ENCODE results near the gene GZMM.
"Not testable (repeated sequence)": the region's sequence is repeated elsewhere in the genome, so short reads cannot be mapped to it uniquely, and the experiment has no call there.

The GZMM gene

DNA sequence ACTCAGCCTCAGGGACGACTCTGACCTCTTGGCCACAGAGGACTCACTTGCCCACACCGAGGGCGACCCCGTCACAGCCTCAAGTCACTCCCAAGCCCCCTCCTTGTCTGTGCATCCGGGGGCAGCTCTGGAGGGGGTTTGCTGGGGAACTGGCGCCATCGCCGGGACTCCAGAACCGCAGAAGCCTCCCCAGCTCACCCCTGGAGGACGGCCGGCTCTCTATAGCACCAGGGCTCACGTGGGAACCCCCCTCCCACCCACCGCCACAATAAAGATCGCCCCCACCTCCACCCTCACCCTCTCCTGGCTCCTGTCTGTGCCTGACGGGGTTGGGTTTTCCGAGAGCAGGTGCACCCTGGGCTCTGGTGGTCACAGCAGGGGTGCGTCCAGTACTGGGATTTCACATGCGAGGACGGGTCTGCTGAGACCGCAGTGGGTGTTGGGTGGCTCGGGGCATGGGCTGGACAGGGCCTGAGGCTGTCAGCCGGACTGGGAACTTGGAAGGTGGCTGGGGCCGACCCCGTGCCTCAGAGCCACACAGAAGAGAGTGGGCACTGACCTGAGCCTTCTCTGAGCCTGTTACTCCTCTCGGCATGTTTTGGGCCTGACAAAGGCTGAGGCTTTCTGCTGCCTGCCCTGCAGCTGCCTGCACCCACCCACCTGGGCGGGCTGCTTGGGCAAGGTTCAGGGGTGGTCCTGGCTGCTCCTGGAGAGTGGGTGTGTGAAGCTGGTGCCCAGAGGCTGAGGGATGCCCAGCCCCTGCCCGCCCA, 39.5 kb downstream of the GZMM start:
- no peak for DNase-seq (ENCODE audit: low read depth)

DNA sequence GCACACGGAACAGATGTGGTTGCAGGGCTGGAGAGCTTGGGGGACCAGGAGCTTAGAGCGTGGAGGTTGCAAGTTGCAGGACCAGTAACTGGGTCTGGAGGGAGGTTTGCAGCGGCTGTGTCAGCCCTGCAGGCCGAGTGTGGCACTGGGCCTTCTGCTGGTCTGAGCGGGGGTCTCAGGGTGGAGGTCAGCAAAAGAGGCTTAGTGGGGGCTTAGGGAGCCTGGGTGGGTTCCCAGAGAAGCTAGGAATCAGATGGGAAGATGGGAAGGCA, 40.1 kb downstream of the GZMM start:
- no peak for DNase-seq (ENCODE audit: low read depth)

DNA sequence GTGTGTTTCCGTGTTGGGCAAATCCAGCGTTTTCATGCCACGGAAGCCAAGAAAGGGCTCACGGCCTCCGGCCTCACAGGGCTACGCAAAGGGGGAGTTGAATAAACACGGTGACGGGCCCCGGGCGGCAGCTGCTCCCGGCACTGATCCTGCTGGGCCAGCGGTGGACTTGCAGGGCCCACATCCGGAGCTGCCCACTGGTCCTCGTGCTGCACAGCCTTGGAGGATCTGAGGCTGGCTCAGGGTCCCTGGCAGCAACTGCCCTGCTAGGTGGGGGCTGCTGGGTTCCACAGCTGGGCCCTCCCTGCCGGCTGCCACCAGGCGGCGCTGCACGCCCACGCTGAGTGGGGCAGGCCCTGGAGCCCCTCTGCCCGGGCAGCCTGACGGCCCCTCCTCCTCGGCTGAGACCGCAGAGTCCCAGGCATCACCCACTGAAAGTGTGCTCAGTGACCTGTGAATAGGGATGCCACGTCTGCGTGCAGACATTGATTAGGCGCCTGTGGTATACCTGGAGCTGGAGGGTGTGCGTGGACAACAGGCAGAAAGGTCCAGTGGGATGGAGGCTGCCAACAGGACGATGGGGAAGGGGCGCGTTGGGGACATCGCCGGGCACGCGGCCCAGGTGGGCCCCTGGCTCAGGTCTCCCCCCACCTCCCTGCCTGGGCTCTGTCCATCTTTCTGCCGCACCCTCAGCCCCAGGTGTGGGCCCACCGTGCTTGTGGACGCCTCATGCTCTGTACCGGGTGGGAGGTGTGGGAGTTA, 40.6 kb downstream of the GZMM start:
- no peak for DNase-seq (ENCODE audit: low read depth)

DNA sequence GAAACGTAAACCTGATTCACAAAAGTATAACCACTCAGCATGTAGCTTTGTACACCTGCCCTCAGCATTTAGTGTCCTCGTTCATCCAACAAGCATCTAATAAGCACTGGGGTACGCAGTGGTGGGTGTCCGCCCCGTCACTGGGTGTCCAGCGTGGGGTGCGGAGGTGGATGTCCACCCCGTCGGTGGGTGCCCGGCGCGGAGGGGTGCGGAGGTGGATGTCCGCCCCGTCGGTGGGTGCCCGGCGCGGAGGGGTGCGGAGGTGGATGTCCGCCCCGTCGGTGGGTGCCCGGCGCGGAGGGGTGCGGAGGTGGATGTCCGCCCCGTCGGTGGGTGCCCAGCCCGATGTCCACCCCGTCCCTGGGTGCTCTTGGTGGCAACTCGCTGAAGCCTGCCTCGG, 41.3 kb downstream of the GZMM start:
- DNase-seq (ENCODE audit: low read depth) = not testable (repeated sequence)

DNA sequence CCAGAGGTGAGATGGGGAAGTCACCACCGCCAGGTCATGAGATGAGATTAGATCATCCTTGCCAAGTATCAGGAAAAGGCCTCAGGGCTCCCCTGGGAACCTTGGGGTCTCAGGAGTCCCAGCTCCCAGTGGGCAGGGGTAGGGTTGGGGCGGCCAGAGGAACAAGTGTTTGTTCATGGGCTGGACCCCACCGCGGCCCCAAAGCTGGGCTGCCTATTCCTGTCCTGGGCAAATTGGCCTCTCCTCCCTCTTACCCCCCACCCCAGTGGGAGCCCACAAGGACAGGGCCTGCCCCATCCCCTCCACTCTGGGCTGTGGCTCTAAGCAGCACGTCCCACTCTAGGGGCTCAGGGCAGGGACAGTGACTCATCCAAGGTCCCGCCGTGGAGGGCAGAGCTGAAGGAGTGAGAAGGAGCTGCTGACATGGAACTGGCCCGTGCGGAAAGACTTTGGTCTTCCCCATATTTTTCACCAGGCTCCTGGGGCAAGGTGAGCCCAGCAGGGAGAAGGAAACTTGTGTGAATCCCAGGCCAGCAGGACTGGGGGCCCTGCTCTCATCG, 41.8 kb downstream of the GZMM start:
- DNase-seq (ENCODE audit: low read depth) = no peak

GRCh38 chr19:588093-588740, 44.4 kb downstream of the GZMM start:
- peak; percentile 76 for DNase-seq (ENCODE audit: low read depth)

DNA sequence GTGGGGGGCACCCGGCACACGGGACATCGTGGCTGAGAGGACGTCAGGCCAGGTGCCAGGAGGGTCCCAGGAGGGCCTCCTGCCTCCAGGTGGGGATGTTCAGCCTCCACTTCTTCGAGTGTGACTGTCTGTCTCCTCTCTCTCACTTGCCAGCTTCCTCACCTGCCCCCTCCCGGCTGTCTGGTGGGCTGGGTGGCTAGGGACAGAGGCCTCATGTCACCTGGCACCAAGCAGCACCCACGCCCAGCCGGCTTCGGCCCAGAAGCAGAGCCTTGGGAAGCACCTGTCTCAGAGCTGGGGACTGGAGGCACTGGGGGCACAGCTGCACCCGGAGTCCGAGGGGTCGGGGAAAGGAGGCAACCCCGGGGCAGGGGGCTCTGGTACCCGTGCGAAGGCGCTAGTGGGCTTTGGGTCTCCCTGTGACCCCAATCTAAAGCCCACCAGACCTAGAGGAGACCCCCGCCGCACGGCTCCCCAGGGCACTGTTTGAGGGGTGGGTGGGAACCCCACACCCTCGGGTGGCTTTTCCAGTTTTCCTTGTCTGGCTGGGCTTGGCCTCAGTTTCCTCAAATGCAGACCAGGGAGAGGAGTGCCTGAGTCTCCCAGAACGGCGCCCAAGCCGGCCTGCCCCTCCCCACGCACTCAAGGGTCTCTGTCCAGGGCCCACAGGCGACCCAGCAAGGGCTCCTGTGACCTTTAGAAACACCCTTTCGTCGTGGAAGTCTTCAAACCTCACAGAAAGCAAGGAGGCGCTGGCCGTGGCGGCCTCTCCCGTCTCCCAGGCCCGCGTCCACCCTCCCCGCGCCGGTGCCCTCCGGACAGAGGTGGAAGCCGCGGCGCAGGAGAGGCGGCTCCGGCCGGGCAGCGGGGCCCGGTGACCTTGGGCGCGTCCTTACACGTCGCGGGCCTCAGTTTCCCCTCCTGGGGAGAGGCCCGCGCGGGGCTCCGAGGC, 45.2 kb downstream of the GZMM start:
- DNase-seq (ENCODE audit: low read depth) = no peak

- DNase-seq (ENCODE audit: low read depth) = no peak
Measured at GRCh38 chr19:589693-590395, 46.0 kb downstream of the GZMM start, which contains the start of gene HCN2. TSS of gene HCN2 (plus strand) at chr19:589881. CDS start at chr19:589946, 65 bp downstream.

- no peak for DNase-seq (ENCODE audit: low read depth)
Measured at GRCh38 chr19:590396-590745, 46.5 kb downstream of the GZMM start.

- no peak for DNase-seq (ENCODE audit: low read depth)
Measured at GRCh38 chr19:590750-591098, 46.9 kb downstream of the GZMM start.

DNA sequence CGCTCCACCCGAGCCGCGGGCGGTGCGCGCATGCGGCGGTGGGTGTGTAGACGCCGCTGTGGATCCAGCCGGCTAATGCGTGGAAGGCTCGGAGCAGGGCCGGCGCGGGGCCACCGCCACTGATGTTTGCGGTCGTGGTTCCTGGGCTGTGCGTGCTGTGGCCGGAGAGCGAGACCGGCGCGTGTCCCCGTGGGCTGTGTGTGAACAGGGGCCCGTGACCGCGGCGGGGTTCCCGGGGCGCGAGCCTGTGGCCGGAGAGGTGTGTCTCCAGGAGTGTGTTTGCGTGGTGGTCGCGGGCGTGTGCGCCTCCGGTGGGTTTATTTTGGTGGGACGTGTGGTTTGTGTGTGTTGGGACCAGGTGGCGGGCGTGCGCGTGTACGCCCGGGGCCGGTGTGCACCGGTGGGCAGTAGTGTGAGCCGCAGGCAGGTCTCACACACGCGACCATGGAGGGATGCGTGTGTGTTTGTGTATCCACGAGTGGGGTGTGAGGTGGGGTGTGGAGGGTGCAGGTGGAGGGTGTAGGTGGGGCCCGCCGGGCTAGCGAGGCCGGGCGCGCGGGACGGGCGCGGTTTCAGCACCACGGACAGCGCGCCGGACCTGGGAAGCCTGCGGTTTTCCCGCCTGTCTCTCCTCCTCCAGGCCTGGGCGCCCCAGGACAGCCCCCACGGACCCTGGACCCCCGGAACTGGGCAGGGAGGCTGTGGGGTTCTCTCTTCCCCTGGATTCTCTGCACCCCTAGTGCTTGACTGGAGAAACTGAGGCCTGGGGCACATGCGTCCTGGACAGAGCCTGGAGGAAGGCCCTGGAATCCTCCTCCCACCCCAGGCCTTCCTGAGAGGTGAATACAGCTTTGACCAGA, 47.5 kb downstream of the GZMM start:
- DNase-seq (ENCODE audit: low read depth) = no peak

DNA sequence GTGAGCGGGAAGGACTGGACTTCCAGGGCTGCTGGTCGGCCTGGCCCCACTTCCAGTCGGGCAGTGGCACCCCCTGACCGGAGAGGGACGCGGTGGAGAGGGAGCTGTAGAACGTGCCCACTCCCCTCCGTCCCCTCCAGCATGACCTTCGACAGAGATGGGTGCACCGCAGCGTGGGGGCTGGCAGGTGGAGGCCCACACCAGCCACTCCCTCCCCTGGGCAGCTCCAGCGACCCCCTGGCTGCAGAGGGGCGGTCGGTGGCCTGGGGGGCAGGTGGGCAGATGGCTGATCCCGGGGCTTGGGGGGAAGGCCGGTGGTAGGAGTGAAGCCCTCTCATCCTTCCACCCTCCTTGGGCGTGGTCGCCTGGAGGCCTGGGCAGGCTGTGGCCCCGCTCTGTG, 48.2 kb downstream of the GZMM start:
- no peak for DNase-seq (ENCODE audit: low read depth)

DNA sequence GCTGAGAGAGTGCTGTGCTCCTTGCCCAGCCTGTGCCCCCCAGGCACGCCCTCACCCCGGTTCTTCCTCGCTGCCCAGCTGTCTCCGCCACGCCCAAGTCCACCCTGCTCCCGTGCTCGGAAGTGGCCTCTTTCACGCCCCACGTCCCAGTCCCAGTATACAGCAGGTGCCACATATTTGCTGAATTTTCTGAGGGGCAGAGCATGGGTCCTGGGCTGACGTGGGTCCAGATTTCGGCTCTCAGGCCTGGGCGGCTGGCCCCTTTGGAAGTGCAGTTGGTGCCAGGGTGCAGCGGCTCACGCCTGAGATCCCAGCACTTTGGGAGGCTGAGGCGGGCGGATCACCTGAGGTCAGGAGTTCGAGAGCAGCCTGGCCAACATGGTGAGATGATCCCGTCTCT, 49.2 kb downstream of the GZMM start:
- no peak for DNase-seq (ENCODE audit: low read depth)

GRCh38 chr19:593505-593904, 49.7 kb downstream of the GZMM start:
- DNase-seq (ENCODE audit: low read depth) = no peak

GRCh38 chr19:594265-594870, 50.5 kb downstream of the GZMM start:
- no peak for DNase-seq (ENCODE audit: low read depth)

DNA sequence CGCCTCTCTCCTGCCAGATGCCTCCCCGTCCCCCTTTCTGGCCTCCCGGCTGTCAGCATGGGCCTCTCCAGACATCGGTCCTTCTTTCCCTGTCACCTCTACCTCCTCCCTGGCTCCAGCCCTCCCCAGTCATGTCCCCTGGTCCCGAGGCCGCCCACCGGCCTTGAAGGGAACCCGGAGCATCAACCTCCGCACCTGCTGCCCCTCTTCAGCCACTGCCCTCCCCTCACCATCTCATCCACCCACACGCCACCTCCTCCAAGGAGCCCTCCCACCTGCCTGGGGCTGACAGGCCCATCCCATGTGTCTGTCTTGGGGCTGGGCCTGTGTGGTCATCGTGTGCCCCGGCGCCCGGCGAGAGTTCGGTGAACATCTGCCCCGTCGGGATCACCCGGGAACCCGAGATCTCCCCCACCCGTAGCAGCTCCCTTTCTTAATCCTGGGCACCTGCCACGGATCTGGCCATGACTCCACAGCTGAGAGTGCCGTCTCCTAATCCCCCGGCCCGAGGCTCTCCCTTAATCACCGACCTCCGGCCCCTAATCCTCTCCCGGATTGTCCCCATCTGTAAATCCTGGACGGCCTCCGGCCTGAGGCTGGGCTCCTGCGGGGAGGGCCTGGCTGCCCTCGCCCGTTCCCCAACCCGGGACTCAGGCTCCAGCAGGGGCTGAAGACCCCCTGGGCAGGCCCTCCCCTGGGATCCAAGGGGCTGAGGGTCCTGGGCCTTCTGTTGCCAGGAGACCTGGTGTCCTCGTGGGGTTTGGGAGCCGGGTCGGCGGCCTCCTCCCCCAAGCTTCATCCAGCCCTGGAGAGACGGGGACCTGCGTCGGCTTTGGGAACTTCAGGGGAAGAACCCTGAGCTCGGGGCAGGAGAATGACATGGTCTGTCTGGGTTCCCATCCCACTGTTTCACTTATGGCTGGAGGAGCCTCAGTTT, 51.7 kb downstream of the GZMM start:
- DNase-seq (ENCODE audit: low read depth) = no peak

DNA sequence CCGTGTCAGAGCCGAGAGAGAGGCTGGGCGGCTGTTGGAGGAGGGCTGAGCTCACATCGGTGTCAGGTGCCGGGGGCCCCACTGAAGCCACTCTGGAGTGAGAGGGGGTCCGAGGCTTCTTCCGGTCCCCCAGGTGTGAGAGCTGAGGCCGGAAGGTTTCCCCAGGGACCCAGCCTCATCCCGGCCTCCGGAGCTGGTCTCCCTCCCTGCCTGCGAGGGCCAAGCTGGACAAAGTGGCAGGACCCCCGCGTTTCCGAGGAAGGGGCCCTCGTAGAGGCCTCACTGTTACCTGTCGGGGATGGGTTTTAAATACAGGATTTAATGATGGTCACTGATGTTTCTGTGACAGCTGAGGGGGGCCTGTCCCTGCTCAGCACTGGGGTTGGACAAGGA, 52.4 kb downstream of the GZMM start:
- no peak for DNase-seq (ENCODE audit: low read depth)

GRCh38 chr19:597406-598315, 53.8 kb downstream of the GZMM start:
- no peak for DNase-seq (ENCODE audit: low read depth)
